Measurements from ENCODE around the gene FLVCR2. TPM values are rescaled to one million over a fixed set of nuclear protein-coding genes. Genes with fewer than 3 reads are reported as not detected.

Gene FLVCR2
- 1 to 10 TPM in 4 of 6 experiments, under 1 TPM in 2; 0.27 to 3.1 (median 1.8) TPM for total RNA-seq (2021; fragmentation: NEBNext Ultra II Directional; extraction: Animal tissue kit (Norgen Biotek cat#: 25700))
- long read RNA-seq, partial matches to known transcripts: 0 of 1 reads
- long read RNA-seq, other reads (novel, unspliced or antisense): 0 of 1 reads

GRCh38 chr14:75578102-75578785 is at the start of gene FLVCR2:
Gene FLVCR2 (plus strand): TSS chr14:75578620. CDS start chr14:75578973, 353 bp downstream.
- H3K4me1 Mint-ChIP-seq (ENCODE audit: low read depth): peaks cover 19% of the 10 kb centered on the region
- peaks cover 18% of the 10 kb centered on the region for H3K27me3 Mint-ChIP-seq (ENCODE audit: insufficient read depth)
- TF ChIP-seq CTCF (IDR thresholded peaks at IDR 0.05): no peak
- peak; percentile 41 for DNase-seq
- H3K9me3 Mint-ChIP-seq: no peaks in the 10 kb centered on the region
- H3K4me3 Mint-ChIP-seq: peak within 1 kb of the TSS; percentile 95
- H3K27ac Mint-ChIP-seq: peak within 1 kb of the TSS; percentile 74
- no peaks in the 10 kb centered on the region for H3K36me3 Mint-ChIP-seq (ENCODE audit: low read depth)

- no peak for DNase-seq
- Mint-ChIP-seq H3K4me3 (no peak overlapping the region), H3K9me3 (no peaks in the 10 kb centered on the region), H3K36me3 (ENCODE audit: low read depth) (no peaks in the 10 kb centered on the region), H3K27me3 (ENCODE audit: insufficient read depth) (peaks cover 8% of the 10 kb centered on the region), H3K4me1 (ENCODE audit: low read depth) (peaks cover 28% of the 10 kb centered on the region), H3K27ac (no peak overlapping the region)
- TF ChIP-seq CTCF (IDR thresholded peaks at IDR 0.05): no peak
Observed at GRCh38 chr14:75531256-75531655, 47.2 kb upstream of the FLVCR2 start.

GRCh38 chr14:75531660-75532317 is 46.6 kb upstream of the FLVCR2 start:
- no peak overlapping the region for H3K4me3 Mint-ChIP-seq
- TF ChIP-seq CTCF (IDR thresholded peaks at IDR 0.05): no peak
- no peaks in the 10 kb centered on the region for H3K9me3 Mint-ChIP-seq
- H3K4me1 Mint-ChIP-seq (ENCODE audit: low read depth): peaks cover 31% of the 10 kb centered on the region
- no peaks in the 10 kb centered on the region for H3K36me3 Mint-ChIP-seq (ENCODE audit: low read depth)
- no peak overlapping the region for H3K27ac Mint-ChIP-seq
- DNase-seq: no peak
- peaks cover 8% of the 10 kb centered on the region for H3K27me3 Mint-ChIP-seq (ENCODE audit: insufficient read depth)

GRCh38 chr14:75533791-75534555 is 44.4 kb upstream of the FLVCR2 start:
- no peak for TF ChIP-seq CTCF (IDR thresholded peaks at IDR 0.05)
- Mint-ChIP-seq H3K9me3 (no peaks in the 10 kb centered on the region), H3K27me3 (ENCODE audit: insufficient read depth) (peaks cover 4% of the 10 kb centered on the region; the same call in 1 of the 2 replicates), H3K36me3 (ENCODE audit: low read depth) (no peaks in the 10 kb centered on the region), H3K4me3 (no peak overlapping the region), H3K4me1 (ENCODE audit: low read depth) (peaks cover 36% of the 10 kb centered on the region), H3K27ac (no peak overlapping the region)
- no peak for DNase-seq

GRCh38 chr14:75535164-75535898 is 43.1 kb upstream of the FLVCR2 start:
- TF ChIP-seq CTCF (IDR thresholded peaks at IDR 0.05): no peak
- Mint-ChIP-seq H3K36me3 (ENCODE audit: low read depth) (no peaks in the 10 kb centered on the region), H3K9me3 (no peaks in the 10 kb centered on the region), H3K27me3 (ENCODE audit: insufficient read depth) (peaks cover 4% of the 10 kb centered on the region), H3K27ac (peak overlapping the region; percentile 32; the same call in 1 of the 2 replicates), H3K4me1 (ENCODE audit: low read depth) (peaks cover 36% of the 10 kb centered on the region), H3K4me3 (no peak overlapping the region)
- no peak for DNase-seq

All from HFFc6 (cell line).